MM.1S (cell line): ENCODE results near the gene TPI1.

Experiments used
- CTCF ChIP-seq: fragments of 300-600 bp; sonication (generic); IDR thresholded peaks from 2 replicates; pipeline ENCODE4 v1.5.1; 2016; ENCODE audit warnings: antibody characterized with exemption, low read length, mixed read lengths
- EZH2phosphoT487 ChIP-seq: fragments of 300-600 bp; sonication (generic); IDR thresholded peaks from 2 replicates; pipeline ENCODE4 v1.6.1; 2018; ENCODE audit warnings: antibody characterized with exemption, low read length

GRCh38 chr12:6851921-6852650 is 15.2 kb upstream of the TPI1 start, which contains the start of gene USP5:
- TF ChIP-seq CTCF (no peak), EZH2phosphoT487 (no peak)
